ENCODE results near the gene ATF6.

Gene ATF6

DNA sequence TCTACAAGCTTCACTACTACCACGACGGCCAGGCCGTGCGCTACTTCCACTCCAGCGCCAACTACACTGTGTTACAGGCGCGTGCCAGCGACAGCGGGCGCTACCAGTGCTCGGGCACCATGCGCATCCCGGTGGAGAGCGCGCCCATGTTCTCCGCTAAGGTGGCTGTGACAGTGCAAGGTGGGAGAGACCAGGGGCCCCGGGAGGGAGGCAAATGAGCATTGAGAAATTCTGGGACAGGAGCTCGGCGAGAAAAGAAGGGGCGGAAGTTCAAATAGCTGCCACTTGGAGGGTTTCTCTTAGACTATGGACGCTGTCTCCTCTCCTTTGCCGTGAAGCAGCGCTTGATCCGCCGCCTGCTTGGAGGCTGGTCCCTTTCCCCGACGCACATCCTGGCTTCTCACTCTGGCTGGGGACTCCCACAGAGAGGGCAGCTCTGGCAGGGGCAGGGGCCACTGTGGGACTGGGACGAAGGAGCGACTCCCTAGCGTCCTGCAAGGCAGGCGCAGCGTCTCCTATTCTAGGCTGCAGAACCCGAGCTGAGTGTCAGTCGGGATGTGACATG is 40.1 kb upstream of the ATF6 start:
- peaks cover 4% of the 10 kb centered on the region for H3K4me1 ChIP-seq (ENCODE audit: insufficient read depth, low read length)
- H3K27ac ChIP-seq (ENCODE audit: low read depth, low read length): no peak overlapping the region
- H3K9ac ChIP-seq (ENCODE audit: low read depth, low read length): peak overlapping the region; percentile 52; the same call in 1 of the 2 replicates
- no peaks in the 10 kb centered on the region for H3K36me3 ChIP-seq (ENCODE audit: insufficient read depth, low read length)
- H3K9me3 ChIP-seq (ENCODE audit: insufficient read depth, low read depth, low read length): no peaks in the 10 kb centered on the region
- peak overlapping the region; percentile 81 for H3K4me3 ChIP-seq (ENCODE audit: low read length)
- 1% methylated on average over 34 of the region's 34 CpGs for WGBS
- peaks cover 51% of the 10 kb centered on the region for H3K27me3 ChIP-seq (ENCODE audit: insufficient read depth, low read length)

DNA sequence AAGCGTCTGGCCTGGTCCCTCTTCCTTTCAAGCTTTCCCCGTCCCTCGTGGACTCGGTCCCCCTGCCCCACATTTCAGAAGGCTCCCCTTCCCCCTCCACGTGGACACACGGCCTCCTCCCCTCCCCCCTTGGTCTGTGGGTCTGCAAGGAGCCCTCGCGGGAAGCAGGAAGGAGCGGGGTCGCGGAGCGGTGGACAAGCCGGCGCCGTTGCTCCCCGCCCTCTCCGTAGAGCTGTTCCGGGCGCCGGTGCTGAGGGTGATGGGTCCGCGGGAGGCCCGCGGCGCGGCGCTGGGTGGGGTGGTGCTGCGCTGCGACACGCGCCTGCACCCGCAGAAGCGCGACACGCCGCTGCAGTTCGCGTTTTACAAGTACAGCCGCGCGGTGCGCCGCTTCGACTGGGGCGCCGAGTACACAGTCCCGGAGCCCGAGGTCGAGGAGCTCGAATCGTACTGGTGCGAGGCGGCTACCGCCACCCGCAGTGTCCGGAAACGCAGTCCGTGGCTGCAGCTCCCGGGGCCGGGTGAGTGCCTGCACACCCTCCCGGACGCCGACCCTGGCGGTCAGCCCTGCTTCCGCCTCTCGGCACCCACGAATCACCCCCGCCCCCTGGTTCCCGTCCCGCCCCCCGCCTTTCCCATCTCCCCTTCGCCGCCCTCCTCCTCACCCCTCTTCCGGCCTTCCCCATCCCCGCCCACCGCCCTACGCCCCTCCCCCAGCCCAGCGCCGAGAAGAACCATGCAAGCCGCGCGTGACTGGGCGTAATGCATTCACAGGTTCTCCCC is 39.5 kb upstream of the ATF6 start:
- H3K27ac ChIP-seq (ENCODE audit: low read depth, low read length): peak overlapping the region; percentile 42; the same call in 1 of the 2 replicates
- under 1% methylated on average over 79 of the region's 83 CpGs for WGBS
- no peaks in the 10 kb centered on the region for H3K9me3 ChIP-seq (ENCODE audit: insufficient read depth, low read depth, low read length)
- peak overlapping the region; percentile 71 for H3K9ac ChIP-seq (ENCODE audit: low read depth, low read length)
- H3K4me1 ChIP-seq (ENCODE audit: insufficient read depth, low read length): peaks cover 8% of the 10 kb centered on the region
- peaks cover 50% of the 10 kb centered on the region for H3K27me3 ChIP-seq (ENCODE audit: insufficient read depth, low read length)
- no peaks in the 10 kb centered on the region for H3K36me3 ChIP-seq (ENCODE audit: insufficient read depth, low read length)
- H3K4me3 ChIP-seq (ENCODE audit: low read length): peak overlapping the region; percentile 81

DNA sequence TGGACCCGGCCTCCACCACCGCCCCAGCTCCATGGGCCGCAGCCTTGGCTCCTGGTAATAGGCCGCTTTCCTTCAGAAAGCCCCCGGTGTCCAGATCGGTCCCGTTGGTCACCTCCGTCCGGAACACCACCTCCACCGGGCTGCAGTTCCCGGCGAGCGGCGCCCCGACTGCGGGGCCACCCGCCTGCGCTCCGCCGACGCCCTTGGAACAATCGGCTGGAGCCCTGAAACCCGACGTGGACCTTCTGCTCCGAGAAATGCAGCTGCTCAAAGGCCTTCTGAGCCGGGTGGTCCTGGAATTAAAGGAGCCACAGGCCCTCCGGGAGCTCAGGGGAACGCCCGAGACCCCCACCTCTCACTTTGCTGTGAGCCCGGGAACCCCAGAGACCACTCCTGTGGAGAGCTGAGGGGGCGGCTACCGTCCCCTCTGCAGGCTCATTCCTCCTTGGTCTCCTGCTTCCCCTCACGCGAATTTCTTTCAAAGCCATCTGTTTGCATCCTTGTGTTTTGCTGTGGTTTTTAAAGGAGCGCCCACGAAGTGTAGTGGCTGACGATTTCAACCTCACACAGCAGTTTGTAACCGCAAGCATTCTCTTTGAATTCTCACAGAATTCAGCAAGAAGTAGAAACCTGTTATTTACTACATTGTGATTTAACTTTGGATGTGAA is 38.7 kb upstream of the ATF6 start:
- peaks cover 49% of the 10 kb centered on the region for H3K27me3 ChIP-seq (ENCODE audit: insufficient read depth, low read length)
- H3K9ac ChIP-seq (ENCODE audit: low read depth, low read length): peak overlapping the region; percentile 71
- H3K9me3 ChIP-seq (ENCODE audit: insufficient read depth, low read depth, low read length): no peaks in the 10 kb centered on the region
- H3K36me3 ChIP-seq (ENCODE audit: insufficient read depth, low read length): no peaks in the 10 kb centered on the region
- H3K4me1 ChIP-seq (ENCODE audit: insufficient read depth, low read length): peaks cover 8% of the 10 kb centered on the region
- peak overlapping the region; percentile 81 for H3K4me3 ChIP-seq (ENCODE audit: low read length)
- 2% methylated on average over 38 of the region's 38 CpGs for WGBS
- peak overlapping the region; percentile 42; the same call in 1 of the 2 replicates for H3K27ac ChIP-seq (ENCODE audit: low read depth, low read length)

DNA sequence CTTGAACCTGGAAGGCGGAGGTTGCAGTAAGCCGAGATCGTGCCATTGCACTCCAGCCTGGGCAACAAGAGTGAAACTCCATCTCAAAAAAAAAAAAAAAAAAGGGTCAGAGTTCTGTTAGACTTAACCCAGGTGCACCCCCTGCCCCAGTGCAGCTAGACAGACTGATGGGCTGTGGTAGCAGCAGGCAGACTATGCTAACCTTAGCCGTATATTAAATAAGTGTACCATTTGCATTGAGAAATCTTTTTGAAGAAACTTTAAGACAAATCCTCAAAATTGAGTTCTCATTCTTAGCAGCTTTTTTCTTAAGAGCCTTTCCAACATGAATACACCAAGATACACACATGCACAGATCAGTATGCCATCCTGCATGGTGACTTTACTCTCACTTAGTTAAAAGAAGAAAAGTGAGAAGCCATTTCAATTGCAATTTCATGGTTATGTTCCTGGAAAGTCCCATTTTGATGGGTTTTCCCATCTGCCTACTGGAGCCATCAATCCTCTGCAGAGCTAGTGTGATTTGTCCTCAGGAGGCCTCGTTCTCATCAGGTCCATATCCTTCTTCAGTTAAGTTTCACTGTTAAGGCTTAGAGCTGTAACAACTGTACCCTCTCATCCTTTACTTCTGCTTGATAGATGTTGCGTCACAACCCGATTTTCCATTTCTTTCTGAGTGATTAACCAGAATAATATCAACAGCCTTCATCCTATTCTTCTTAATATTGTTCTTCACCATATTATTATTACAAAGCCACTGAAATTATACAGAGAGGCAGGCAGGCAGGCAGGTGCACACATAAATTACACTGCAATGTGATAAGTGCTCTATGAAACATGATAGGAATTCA is 37.5 kb upstream of the ATF6 start:
- WGBS: 68% methylated on average over 4 of the region's 7 CpGs
- Histone ChIP-seq H3K9ac (ENCODE audit: low read depth, low read length) (no peak overlapping the region), H3K9me3 (ENCODE audit: insufficient read depth, low read depth, low read length) (no peaks in the 10 kb centered on the region), H3K27ac (ENCODE audit: low read depth, low read length) (no peak overlapping the region), H3K4me1 (ENCODE audit: insufficient read depth, low read length) (peaks cover 8% of the 10 kb centered on the region), H3K36me3 (ENCODE audit: insufficient read depth, low read length) (no peaks in the 10 kb centered on the region), H3K27me3 (ENCODE audit: insufficient read depth, low read length) (peaks cover 47% of the 10 kb centered on the region), H3K4me3 (ENCODE audit: low read length) (no peak overlapping the region)

DNA sequence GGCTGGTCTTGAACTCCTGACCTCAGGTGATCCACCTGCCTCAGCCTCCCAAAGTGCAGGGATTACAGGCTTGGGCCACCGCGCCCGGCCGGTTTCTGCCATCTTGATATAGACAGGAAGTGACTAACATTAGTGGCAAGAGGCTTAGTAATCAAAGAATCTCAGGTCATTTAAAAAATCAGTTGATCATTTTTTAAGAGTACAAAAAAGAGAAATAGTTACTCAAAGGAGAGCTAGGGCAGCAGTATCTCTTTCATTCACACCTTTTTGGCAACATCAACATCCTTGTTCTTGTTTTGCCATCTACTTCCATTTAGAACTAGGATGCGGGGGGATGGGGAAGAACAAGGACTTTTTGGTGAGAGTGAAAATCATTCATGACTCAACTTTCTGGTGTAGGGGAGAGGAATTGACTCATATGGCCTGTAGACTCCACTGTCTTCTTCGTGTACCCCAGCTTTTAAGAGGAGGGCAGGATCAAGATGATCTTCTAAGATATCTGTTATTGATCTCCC is 36.0 kb upstream of the ATF6 start:
- H3K36me3 ChIP-seq (ENCODE audit: insufficient read depth, low read length): no peaks in the 10 kb centered on the region
- H3K9ac ChIP-seq (ENCODE audit: low read depth, low read length): no peak overlapping the region
- peaks cover 8% of the 10 kb centered on the region for H3K4me1 ChIP-seq (ENCODE audit: insufficient read depth, low read length)
- H3K4me3 ChIP-seq (ENCODE audit: low read length): no peak overlapping the region
- WGBS: 93% methylated on average over 6 of the region's 6 CpGs
- H3K27ac ChIP-seq (ENCODE audit: low read depth, low read length): no peak overlapping the region
- H3K27me3 ChIP-seq (ENCODE audit: insufficient read depth, low read length): peaks cover 38% of the 10 kb centered on the region
- H3K9me3 ChIP-seq (ENCODE audit: insufficient read depth, low read depth, low read length): no peaks in the 10 kb centered on the region

DNA sequence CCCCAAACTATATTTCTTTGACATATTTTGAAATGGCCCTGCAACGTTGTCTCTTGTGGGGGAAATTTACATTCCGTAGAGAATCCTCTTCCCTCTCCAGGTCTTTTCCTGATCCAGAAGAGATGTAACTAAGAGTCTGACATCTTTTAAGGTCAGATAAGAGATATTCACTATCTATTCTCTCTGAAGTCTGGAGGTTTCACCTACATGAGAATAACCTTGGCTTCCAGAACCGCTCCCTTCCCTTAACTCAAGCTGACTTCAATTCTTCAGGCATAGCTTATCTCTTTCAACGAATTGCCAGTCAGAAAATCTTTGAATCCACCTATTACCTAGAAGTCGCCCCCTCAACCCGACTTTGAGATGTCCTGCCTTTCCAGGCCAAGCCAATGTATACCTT is 34.9 kb upstream of the ATF6 start:
- Histone ChIP-seq H3K9me3 (ENCODE audit: insufficient read depth, low read depth, low read length) (no peaks in the 10 kb centered on the region), H3K4me3 (ENCODE audit: low read length) (no peak overlapping the region), H3K27me3 (ENCODE audit: insufficient read depth, low read length) (peaks cover 27% of the 10 kb centered on the region), H3K9ac (ENCODE audit: low read depth, low read length) (no peak overlapping the region), H3K4me1 (ENCODE audit: insufficient read depth, low read length) (peaks cover 16% of the 10 kb centered on the region), H3K27ac (ENCODE audit: low read depth, low read length) (no peak overlapping the region), H3K36me3 (ENCODE audit: insufficient read depth, low read length) (no peaks in the 10 kb centered on the region)
- WGBS: 72% methylated on average over 4 of the region's 6 CpGs

DNA sequence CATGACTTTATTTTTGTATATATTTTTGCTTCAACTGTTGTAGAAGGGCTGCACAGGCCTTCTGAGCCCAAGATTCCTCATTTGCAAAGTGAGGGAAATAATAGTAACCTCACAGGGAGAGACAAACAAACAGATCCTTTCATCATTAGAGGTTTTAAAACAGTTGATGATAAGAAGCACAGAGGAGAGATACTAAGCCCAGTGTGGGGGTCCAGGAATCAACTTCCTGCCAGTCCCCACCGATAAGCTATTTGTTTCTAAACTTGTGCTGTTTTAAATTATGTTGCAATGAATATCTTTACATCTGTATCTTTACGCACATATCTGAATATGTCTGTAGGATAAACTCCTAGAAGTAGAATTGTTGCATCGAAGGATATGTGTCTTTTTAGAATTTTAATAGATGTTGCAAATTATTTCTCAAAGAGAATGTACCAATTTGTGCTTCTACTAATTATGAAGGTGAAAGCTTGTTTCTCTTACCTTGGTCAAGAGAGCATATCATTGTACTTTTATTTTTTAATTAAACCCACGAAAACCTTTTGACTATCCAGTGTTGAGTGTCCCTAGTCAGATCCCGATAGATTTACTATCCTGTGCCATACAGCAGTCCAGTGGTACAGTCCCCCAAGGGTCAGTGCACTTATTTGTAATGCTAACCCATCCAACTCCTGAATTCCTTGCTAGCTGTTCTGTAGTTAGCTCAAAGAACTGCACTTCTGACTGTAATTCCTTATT is 34.0 kb upstream of the ATF6 start:
- no peak overlapping the region for H3K27ac ChIP-seq (ENCODE audit: low read depth, low read length)
- peaks cover 19% of the 10 kb centered on the region for H3K27me3 ChIP-seq (ENCODE audit: insufficient read depth, low read length)
- no peaks in the 10 kb centered on the region for H3K36me3 ChIP-seq (ENCODE audit: insufficient read depth, low read length)
- peaks cover 25% of the 10 kb centered on the region for H3K4me1 ChIP-seq (ENCODE audit: insufficient read depth, low read length)
- no peaks in the 10 kb centered on the region for H3K9me3 ChIP-seq (ENCODE audit: insufficient read depth, low read depth, low read length)
- 88% methylated on average over 5 of the region's 5 CpGs for WGBS
- H3K4me3 ChIP-seq (ENCODE audit: low read length): no peak overlapping the region
- H3K9ac ChIP-seq (ENCODE audit: low read depth, low read length): no peak overlapping the region

DNA sequence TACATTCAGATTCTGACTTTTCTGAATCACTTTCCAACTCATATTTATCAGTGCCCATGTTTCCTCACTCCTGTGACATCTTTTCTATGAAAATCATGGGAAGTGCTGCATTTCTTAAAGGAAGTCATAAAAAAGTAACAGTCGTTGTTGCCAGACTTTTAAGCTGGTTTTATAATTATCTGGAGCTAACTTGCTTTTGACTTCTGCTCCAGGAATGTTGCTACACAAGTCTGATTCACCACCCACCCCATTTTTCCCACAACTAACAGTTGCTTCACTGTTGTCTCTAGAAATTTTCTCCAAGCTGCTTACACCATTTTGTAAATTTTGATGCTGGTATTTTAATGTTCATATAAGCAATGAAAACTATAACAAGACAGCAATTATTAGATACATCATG is 32.6 kb upstream of the ATF6 start:
- Histone ChIP-seq H3K4me3 (ENCODE audit: low read length) (no peak overlapping the region), H3K27ac (ENCODE audit: low read depth, low read length) (no peak overlapping the region), H3K9ac (ENCODE audit: low read depth, low read length) (no peak overlapping the region), H3K4me1 (ENCODE audit: insufficient read depth, low read length) (peaks cover 31% of the 10 kb centered on the region), H3K9me3 (ENCODE audit: insufficient read depth, low read depth, low read length) (no peaks in the 10 kb centered on the region), H3K36me3 (ENCODE audit: insufficient read depth, low read length) (no peaks in the 10 kb centered on the region), H3K27me3 (ENCODE audit: insufficient read depth, low read length) (peaks cover 7% of the 10 kb centered on the region; the same call in 1 of the 2 replicates)
- WGBS: 88% methylated on average over 1 of the region's 1 CpG

DNA sequence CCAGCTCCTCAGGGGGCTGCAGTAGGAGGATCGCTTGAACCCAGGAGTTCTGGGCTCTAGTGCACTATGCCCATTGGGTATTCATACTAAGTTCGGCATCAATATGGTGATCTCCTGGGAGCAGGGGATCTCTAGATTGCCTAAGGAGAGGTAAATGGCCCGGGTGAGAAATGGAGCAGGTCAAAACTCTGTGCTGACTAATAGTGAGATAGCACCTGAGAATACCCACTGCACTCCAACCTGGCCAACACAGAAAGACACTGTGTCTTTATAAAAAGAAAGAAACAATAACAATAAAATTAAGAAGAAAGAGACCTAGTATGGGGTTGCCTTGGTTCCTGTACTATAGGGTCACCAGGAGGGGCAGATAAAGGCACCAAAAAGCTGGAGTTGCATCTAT is 30.3 kb upstream of the ATF6 start:
- no peak overlapping the region for H3K9ac ChIP-seq (ENCODE audit: low read depth, low read length)
- H3K4me3 ChIP-seq (ENCODE audit: low read length): no peak overlapping the region
- 96% methylated on average over 3 of the region's 3 CpGs for WGBS
- H3K36me3 ChIP-seq (ENCODE audit: insufficient read depth, low read length): no peaks in the 10 kb centered on the region
- H3K27ac ChIP-seq (ENCODE audit: low read depth, low read length): no peak overlapping the region
- peaks cover 31% of the 10 kb centered on the region for H3K4me1 ChIP-seq (ENCODE audit: insufficient read depth, low read length)
- no peaks in the 10 kb centered on the region for H3K9me3 ChIP-seq (ENCODE audit: insufficient read depth, low read depth, low read length)
- no peaks in the 10 kb centered on the region for H3K27me3 ChIP-seq (ENCODE audit: insufficient read depth, low read length)

DNA sequence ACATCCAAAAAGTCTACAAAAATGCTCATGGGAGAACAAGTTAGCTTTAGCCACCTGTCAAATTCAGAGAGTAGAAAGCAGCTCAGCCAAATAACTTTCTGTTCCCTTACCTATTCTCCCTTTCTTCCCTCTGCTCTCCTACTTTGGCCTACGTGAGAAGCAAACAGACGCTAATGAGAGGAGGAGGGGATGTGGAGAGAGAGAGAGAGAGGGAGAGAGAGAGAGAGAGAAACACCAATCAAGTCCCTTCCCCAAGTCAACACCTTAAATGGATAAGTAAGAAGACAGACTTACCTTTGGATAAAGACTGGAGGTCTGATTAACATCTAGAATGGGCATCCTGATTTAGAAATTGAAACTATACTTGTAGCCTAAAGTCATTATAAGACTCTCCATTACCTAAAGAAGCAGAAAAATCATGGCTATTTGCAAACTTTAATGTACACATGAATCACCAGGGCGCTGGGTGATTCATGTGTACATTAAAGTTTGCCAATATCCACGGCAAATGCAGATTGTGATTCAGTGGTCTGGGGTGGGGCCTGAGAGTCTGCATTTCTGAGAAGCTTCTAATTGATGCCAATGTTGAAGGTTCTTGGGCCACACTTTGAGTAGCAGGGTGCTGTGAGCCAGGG is 29.7 kb upstream of the ATF6 start:
- WGBS: 81% methylated on average over 2 of the region's 4 CpGs
- Histone ChIP-seq H3K27ac (ENCODE audit: low read depth, low read length) (no peak overlapping the region), H3K9me3 (ENCODE audit: insufficient read depth, low read depth, low read length) (no peaks in the 10 kb centered on the region), H3K27me3 (ENCODE audit: insufficient read depth, low read length) (no peaks in the 10 kb centered on the region), H3K4me1 (ENCODE audit: insufficient read depth, low read length) (peaks cover 25% of the 10 kb centered on the region), H3K9ac (ENCODE audit: low read depth, low read length) (no peak overlapping the region), H3K36me3 (ENCODE audit: insufficient read depth, low read length) (no peaks in the 10 kb centered on the region), H3K4me3 (ENCODE audit: low read length) (no peak overlapping the region)
